HCT116 (cell line): ENCODE results near the gene GALK2. TPM values are rescaled to one million over a fixed set of nuclear protein-coding genes. Genes with fewer than 3 reads are reported as not detected.
"Not testable (repeated sequence)": the region's sequence is repeated elsewhere in the genome, so short reads cannot be mapped to it uniquely, and the experiment has no call there.

ENCODE experiments used
- ATAC-seq: fragments of 200-7000 bp; cut with Tn5 transposase; 2 replicates; pipeline ENCODE4 v1.9.1; 2020; ENCODE audit warnings: mild to moderate bottlenecking, moderate library complexity
- BruUV-seq: library from RNA; stranded (reverse); fragments of 400-500 nt; replicated peaks from 2 replicates; lab custom pipeline; 2021; lab: Mats Ljungman, UMichigan
- CTCF ChIA-PET: fragments of 300-600 bp; sonication (Branson Sonifier 250); formaldehyde crosslinking; loops from one replicate; lab custom pipeline; 2021; ENCODE audit warnings: antibody characterized with exemption; lab: Charles Lee
- POLR2A ChIA-PET: fragments of 300-600, 350-600 bp; sonication (Branson Sonifier 250); formaldehyde crosslinking; loops from one replicate; lab custom pipeline; 2021; ENCODE audit warnings: antibody characterized with exemption; lab: Charles Lee
- RAD21 ChIA-PET, 2 experiments: fragments of 300-600 bp; sonication (Branson Sonifier 250); formaldehyde crosslinking; loops; one replicate each; lab custom pipeline; 2023; ENCODE audit warnings: low total read pairs in 2 of 2; ENCODE audit not compliant: uncharacterized antibody in 2 of 2, unreplicated experiment in 2 of 2, low non-redundant PET in 1 of 2; lab: Charles Lee
- DNase-seq: peaks from one replicate; pipeline ENCODE4 v3.0.0-alpha.2; 2010; ENCODE audit warnings: low read depth, low spot score
- H2AFZ ChIP-seq: fragments of 200-600 bp; shearing (Covaris generic), sonication (generic); 2 replicates; pipeline ENCODE4 v1.6.1; 2017; ENCODE audit warnings: low read depth, mixed run types, mixed read lengths, antibody characterized with exemption, low read length; ENCODE audit not compliant: poor library complexity, severe bottlenecking
- H3K27ac ChIP-seq: 2 replicates; pipeline ENCODE4 v1.5.1; 2012; ENCODE audit warnings: low read depth, low read length
- H3K27me3 ChIP-seq: fragments of 200-600 bp; sonication (generic); 2 replicates; pipeline ENCODE4 v1.6.1; 2016; ENCODE audit warnings: mixed run types, low read length, mixed read lengths; ENCODE audit not compliant: insufficient read depth
- H3K36me3 ChIP-seq, 2 experiments: fragments of 200-500 bp in 1 of 2; fragments of 200-600 bp in 1 of 2; sonication (Bioruptor generic) in 1 of 2; sonication (generic) in 1 of 2; 2 replicates each; pipeline versions ENCODE4 v1.5.1 to v1.6.1; 2014 to 2016; ENCODE audit warnings: low read length in 2 of 2, inconsistent platforms in 1 of 2, mixed read lengths in 1 of 2, mixed run types in 1 of 2; ENCODE audit not compliant: insufficient read depth in 2 of 2, control insufficient read depth in 1 of 2
- H3K4me1 ChIP-seq, 2 experiments: fragments of 200-600 bp in 1 of 2; sonication (generic) in 1 of 2; 2 replicates each; pipeline versions ENCODE4 v1.5.1 to v1.6.1; 2012 to 2017; ENCODE audit warnings: low read length in 2 of 2, inconsistent platforms in 1 of 2, mild to moderate bottlenecking in 1 of 2, mixed read lengths in 1 of 2, mixed run types in 1 of 2, moderate library complexity in 1 of 2; ENCODE audit not compliant: insufficient read depth in 2 of 2, control insufficient read depth in 1 of 2
- H3K4me2 ChIP-seq: fragments of 200-600 bp; sonication (generic); 2 replicates; pipeline ENCODE4 v1.6.1; 2017; ENCODE audit warnings: mixed run types, low read length, mixed read lengths
- H3K4me3 ChIP-seq, 2 experiments: fragments of 200-600 bp in 1 of 2; sonication (generic) in 1 of 2; replicated peaks in 1 of 2; 2 replicates each; pipeline ENCODE4 v1.5.1; 2011 to 2016; ENCODE audit warnings: low read length in 2 of 2, control low read depth in 1 of 2, low read depth in 1 of 2, mild to moderate bottlenecking in 1 of 2, mixed read lengths in 1 of 2, mixed run types in 1 of 2
- H3K79me2 ChIP-seq: fragments of 200-600 bp; sonication (generic); 2 replicates; pipeline ENCODE4 v1.6.1; 2017; ENCODE audit warnings: mild to moderate bottlenecking, mixed run types, low read length, moderate library complexity, mixed read lengths; ENCODE audit not compliant: insufficient read depth
- H3K9ac ChIP-seq: fragments of 200-600 bp; sonication (generic); 2 replicates; pipeline ENCODE4 v1.6.1; 2016; ENCODE audit warnings: low read length, mixed read lengths
- H3K9me2 ChIP-seq: fragments of 200-600 bp; sonication (generic), shearing (Covaris generic); 2 replicates; pipeline ENCODE4 v1.6.1; 2017; ENCODE audit warnings: mixed run types, mild to moderate bottlenecking, moderate library complexity; ENCODE audit not compliant: insufficient read depth
- H3K9me3 ChIP-seq, 2 experiments: fragments of 200-500 bp in 1 of 2; fragments of 200-600 bp in 1 of 2; sonication (Bioruptor generic) in 1 of 2; sonication (generic) in 1 of 2; 2 replicates each; pipeline ENCODE4 v1.6.1; 2014 to 2017; ENCODE audit warnings: low read length in 2 of 2, mixed read lengths in 2 of 2, inconsistent platforms in 1 of 2, low read depth in 1 of 2, mild to moderate bottlenecking in 1 of 2, mixed run types in 1 of 2, moderate library complexity in 1 of 2; ENCODE audit not compliant: control insufficient read depth in 1 of 2, insufficient read depth in 1 of 2
- H4K20me1 ChIP-seq: fragments of 200-600 bp; sonication (generic), shearing (Covaris generic); 2 replicates; pipeline ENCODE4 v1.6.1; 2017; ENCODE audit warnings: mixed run types, mild to moderate bottlenecking, moderate library complexity; ENCODE audit not compliant: insufficient read depth
- ATF3 ChIP-seq: IDR thresholded peaks from 2 replicates; pipeline ENCODE4 v1.6.1; 2012
- CTCF ChIP-seq, 3 experiments: fragments of 200-600 bp in 1 of 3; sonication (generic) in 1 of 3; IDR thresholded peaks in 2 of 3; conservative IDR thresholded peaks in 1 of 3; 2 replicates each; pipeline ENCODE4 v1.5.1; 2012 to 2017; ENCODE audit warnings: low read depth in 2 of 3, low read length in 2 of 3, antibody characterized with exemption in 1 of 3, borderline replicate concordance in 1 of 3, control low read depth in 1 of 3, mild to moderate bottlenecking in 1 of 3, mixed read lengths in 1 of 3, mixed run types in 1 of 3, moderate library complexity in 1 of 3; ENCODE audit not compliant: insufficient read depth in 1 of 3
- ELF1 ChIP-seq: IDR thresholded peaks from 2 replicates; pipeline ENCODE4 v1.6.1; 2012; ENCODE audit warnings: low read depth, borderline replicate concordance
- FOSL1 ChIP-seq: IDR thresholded peaks from 2 replicates; pipeline ENCODE4 v1.6.1; 2012; ENCODE audit warnings: low read depth
- JUND ChIP-seq: IDR thresholded peaks from 2 replicates; pipeline ENCODE4 v1.6.1; 2012
- SP1 ChIP-seq: IDR thresholded peaks from 2 replicates; pipeline ENCODE4 v1.6.1; 2012; ENCODE audit warnings: low read depth
- ZBTB33 ChIP-seq: IDR thresholded peaks from 2 replicates; pipeline ENCODE4 v1.6.1; 2011; ENCODE audit warnings: mild to moderate bottlenecking, low read length, moderate library complexity; ENCODE audit not compliant: insufficient replicate concordance; ENCODE audit errors: extremely low read depth
- ZNF274 ChIP-seq: fragments of 200-500 bp; sonication (Bioruptor generic); IDR thresholded peaks from 2 replicates; pipeline ENCODE4 v1.6.1; 2014; ENCODE audit warnings: mild to moderate bottlenecking, low read depth, low read length, inconsistent platforms
- intact Hi-C: fragments of 100-400 bp; cut with micrococcal nuclease; formaldehyde crosslinking; loops from 2 replicates; pipeline ENCODE4 v1.10.0; 2022
- total RNA-seq: library from RNA; stranded (reverse); gene quantifications from one replicate; pipeline ENCODE4 v1.2.1, GENCODE V29; 2021; ENCODE audit not compliant: unreplicated experiment

Gene GALK2
- total RNA-seq, 1 experiment from 2014 or later = 18.7 TPM

GRCh38 chr15:49175582-49176397 lies 5.7 kb downstream of the GALK2 start:
- CTCF ChIA-PET = interaction anchor here (0.9 kb wide), 1 partner anchor 30 kb away, joined by 3 read pairs; no protein-coding TSS in a partner anchor

GRCh38 chr15:49178497-49178896 lies 8.4 kb downstream of the GALK2 start:
- Histone ChIP-seq H3K36me3 (no peaks in the 10 kb centered on the region), H3K9me2 (no peaks in the 10 kb centered on the region), H3K4me2 (no peak overlapping the region), H3K9ac (no peak overlapping the region), H2AFZ (no peak overlapping the region)
- CTCF ChIA-PET = no interaction called here
- BruUV-seq = no TSS peak
- TF ChIP-seq JUND (no peak), FOSL1 (no peak), ELF1 (no peak), ZNF274 (no peak), ATF3 (no peak), SP1 (no peak), CTCF (IDR thresholded peaks at IDR 0.05 in 2 of 3, conservative IDR thresholded peaks at IDR 0.05 in 1 of 3; ENCODE audit: borderline replicate concordance in 1 of 3, insufficient read depth in 1 of 3, low read depth in 2 of 3, low read length in 2 of 3) (no peak), ZBTB33 (no peak)
- TF ChIP-seq, all 23 proteins: peak for 0
- intact Hi-C loops = no loop called here
- ChIA-PET POLR2A (interaction anchor here (0.8 kb wide), 1 partner anchor 9 kb away, joined by 3 read pairs; the partner anchor contains the start of gene GALK2), RAD21 (no interaction called here)
- Histone ChIP-seq H3K4me1 (no peaks in the 10 kb centered on the region), H3K27me3 (no peaks in the 10 kb centered on the region), H3K27ac (no peak overlapping the region), H3K79me2 (no peaks in the 10 kb centered on the region; the same call in 1 of the 2 replicates), H3K9me3 (no peaks in the 10 kb centered on the region), H3K4me3 (no peak overlapping the region), H4K20me1 (no peaks in the 10 kb centered on the region)
- ATAC-seq (no peak), DNase-seq (no peak)

More at GRCh38 chr15:49175582-49176397, 5.7 kb downstream of the GALK2 start:
- H3K27me3 ChIP-seq, H3K36me3 ChIP-seq, POLR2A ChIA-PET, RAD21 ChIA-PET, H4K20me1 ChIP-seq, H3K9me2 ChIP-seq, H3K27ac ChIP-seq, H3K4me2 ChIP-seq, H3K9ac ChIP-seq, intact Hi-C loops, BruUV-seq, H3K9me3 ChIP-seq, DNase-seq, H2AFZ ChIP-seq, H3K4me1 ChIP-seq, ATAC-seq, H3K79me2 ChIP-seq, H3K4me3 ChIP-seq: not testable (repeated sequence)
